GM18511 (cell line): ENCODE measurements around the gene RABGAP1L.
"Not testable (repeated sequence)": the region's sequence is repeated elsewhere in the genome, so short reads cannot be mapped to it uniquely, and the experiment has no call there.

ENCODE experiments used
- ATAC-seq: cut with Tn5 transposase; IDR thresholded peaks from one replicate; pipeline ENCODE4 v1.9.1; 2021; ENCODE audit warnings: mild to moderate bottlenecking, moderate library complexity; ENCODE audit not compliant: unreplicated experiment

Gene RABGAP1L

DNA sequence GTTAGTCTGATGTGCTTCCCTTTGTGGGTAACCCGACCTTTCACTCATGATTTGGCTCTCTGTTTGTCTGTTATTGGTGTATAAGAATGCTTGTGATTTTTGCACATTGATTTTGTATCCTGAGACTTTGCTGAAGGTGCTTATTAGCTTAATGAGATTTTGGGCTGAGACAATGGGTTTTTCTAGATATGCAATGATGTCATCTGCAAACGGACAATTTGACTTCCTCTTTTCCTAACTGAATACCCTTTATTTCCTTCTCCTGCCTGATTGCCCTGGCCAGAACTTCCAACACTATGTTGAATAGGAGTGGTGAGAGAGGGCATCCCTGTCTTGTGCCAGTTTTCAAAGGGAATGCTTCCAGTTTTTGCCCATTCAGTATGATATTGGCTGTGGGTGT lies 490.3 kb downstream of the RABGAP1L start:
- ATAC-seq = not testable (repeated sequence)

DNA sequence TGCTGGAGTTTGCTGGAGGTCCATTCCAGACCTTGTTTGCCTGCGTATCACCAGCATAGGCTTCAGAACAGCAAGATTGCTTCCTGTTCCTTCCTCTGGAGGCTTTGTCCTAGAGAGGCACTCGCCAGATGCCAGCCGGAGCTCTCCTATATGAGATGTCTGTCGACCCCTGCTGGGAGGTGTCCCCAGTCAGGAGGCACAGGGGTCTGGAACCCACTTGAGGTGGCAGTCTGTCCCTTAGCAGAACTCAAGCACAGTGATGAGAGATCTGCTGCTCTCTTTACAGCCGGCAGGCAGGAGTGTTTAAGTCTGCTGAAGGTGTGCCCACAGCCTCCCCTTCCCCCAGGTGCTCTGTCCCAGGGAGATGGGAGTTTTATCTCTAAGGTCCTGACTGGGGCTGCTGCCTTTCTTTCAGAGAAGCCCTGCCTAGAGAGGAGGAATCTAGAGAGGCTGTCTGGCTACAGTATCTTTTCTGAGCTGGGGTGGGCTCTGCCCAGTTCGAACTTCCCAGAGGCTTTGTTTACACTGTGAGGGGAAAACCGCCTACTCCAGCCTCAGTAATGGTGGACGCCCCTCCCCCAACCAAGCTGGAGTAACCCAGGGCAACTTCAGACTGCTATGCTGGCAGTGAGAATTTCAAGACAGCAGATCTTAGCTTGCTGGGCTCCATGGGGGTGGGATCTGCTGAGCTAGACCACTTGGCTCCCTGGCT lies 493.4 kb downstream of the RABGAP1L start:
- ATAC-seq = no peak

- no peak for ATAC-seq
These were observed 495.2 kb downstream of the RABGAP1L start for GRCh38 chr1:174654560-174654959.

DNA sequence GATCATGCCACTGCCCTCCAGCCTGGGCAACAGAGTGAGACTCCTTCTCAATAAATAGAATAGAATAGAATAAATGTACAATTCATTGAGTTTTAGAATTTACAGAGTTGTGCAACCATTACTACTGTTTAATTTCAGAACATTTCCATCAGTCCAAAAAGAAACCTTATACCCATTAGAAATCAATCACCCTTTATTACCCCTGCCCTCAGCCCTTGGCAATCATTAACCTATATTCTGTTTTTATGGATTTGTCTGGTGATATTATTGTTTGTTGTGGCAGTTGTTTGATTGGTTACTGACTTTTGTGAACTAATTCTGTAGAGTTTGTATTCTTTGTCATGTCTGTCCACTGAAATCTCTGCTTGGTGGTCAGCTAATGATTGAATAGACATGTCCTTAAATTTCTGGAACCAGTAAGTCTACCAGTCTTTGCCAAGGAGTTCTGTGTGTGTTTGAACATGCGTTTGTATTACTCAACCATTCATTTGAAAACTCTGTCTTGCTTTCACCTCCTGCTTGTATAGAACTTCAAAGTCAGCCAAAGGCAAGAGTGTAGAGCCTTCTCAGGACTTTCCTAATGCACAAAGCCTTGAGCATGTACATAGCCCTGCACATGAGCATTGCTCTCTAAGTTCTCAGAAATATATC lies 497.2 kb downstream of the RABGAP1L start:
- ATAC-seq = no peak

DNA sequence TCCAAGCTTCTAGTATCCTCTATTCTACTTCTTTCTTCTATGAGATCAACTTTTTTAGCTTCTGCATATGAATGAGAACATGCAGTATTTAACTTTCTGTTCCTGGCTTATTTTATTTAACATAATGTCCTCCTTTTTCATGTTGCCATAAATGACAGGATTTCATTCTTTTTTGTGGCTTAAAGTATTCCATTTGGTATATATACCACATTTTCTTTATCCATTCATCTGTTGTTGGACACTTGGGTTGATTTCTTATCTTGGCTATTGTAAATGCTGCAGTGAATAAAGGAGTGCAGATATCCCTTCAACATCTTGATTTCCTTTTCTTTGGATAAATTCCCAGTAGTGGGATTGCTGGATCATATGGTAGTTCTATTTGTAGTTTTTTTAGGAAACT lies 498.1 kb downstream of the RABGAP1L start:
- no peak for ATAC-seq

GRCh38 chr1:174657893-174658292 lies 498.6 kb downstream of the RABGAP1L start:
- ATAC-seq = no peak

DNA sequence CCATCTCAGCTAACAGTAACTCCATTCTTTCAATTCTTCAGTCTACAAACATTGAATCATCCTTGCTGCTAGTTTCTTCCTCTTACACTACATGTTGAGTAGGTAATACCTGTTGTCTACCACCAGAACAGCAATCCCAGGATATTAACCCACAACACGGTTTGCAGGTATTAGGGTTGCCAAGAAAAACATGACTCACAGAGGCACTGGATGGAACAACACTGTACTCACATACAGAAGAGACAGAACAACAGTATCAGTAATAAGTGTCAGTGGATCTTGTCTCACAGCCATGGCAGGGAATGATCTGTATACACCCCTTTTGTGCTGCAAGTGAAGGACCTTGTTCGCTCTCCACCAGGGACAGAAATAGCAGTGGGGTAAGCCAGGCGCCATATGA lies 500.5 kb downstream of the RABGAP1L start:
- no peak for ATAC-seq

DNA sequence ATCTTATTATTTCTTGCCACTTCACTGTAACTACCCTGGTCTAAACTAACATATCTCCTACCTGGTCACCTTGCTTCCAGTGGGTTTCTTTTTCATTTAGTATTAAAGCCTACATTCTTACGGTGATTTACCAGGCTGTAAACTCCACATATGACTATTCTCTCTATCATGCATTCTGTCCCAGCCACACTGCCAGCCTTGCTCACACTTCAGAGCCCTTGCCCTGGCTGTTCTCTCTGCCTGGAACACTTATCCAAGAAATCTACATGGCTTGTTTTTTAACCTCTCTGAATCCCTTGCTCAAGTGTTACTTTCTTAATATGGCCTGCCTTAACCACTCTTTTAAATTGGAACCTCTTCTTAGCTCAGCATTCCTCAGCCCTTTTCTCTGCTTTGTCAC lies 501.2 kb downstream of the RABGAP1L start:
- no peak for ATAC-seq

DNA sequence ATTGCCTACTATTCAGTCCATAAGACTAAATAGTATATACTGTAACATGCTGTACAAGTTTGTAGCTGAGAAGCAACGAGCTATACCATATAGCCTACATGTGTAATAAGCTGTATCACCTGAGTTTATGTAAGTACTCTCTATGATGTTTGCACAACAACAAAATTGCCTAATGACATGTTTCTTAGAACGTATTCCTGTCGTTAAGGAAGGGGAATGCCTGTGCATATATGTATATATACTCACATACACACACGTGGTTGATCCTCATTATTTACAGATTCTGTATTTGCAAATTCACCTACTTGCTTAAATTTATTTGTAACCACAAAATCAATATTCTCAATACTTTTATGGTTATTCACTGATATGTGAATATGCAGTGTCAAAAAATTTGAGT lies 504.0 kb downstream of the RABGAP1L start:
- ATAC-seq = no peak

DNA sequence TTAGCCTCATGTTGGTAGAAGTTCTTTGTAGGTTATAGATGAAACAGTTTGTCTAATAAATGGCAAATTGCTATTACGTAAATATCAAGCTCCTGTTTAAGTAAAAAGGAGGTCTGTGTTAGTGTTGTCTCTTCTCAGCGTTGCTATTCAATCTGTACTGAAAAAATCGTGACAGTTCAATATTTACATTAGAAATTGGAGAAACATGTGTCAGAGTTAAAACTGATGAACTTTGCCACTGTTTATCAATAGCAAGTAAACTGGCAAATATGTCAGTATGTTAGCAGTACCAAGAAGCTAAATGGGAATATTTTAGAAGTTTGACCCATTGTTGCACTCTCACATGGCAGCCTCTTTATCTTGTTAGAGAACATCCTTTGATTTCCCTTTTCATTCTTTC lies 506.9 kb downstream of the RABGAP1L start:
- no peak for ATAC-seq

- ATAC-seq = no peak
These were observed 512.5 kb downstream of the RABGAP1L start for GRCh38 chr1:174671826-174672225.

GRCh38 chr1:174676856-174677255 lies 517.5 kb downstream of the RABGAP1L start:
- no peak for ATAC-seq

GRCh38 chr1:174678657-174679056 lies 519.3 kb downstream of the RABGAP1L start:
- no peak for ATAC-seq

DNA sequence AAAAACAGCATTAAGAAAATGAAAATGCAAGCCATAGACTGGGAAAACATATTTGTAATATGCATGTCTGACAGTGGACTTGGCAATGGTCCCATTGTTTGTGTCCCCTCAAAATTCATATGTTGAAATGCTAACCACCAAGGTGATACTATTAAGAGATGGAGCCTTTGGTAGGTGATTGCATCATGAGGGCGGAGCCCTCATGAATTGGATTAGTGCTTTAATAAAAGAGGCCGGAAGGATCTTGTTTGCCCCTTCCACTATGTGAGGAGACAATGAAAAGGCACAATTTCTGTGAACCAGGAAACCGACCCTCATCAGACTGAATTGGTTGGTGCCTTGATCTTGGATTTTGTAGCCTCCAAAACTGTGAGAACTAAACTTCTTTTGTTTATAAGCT lies 520.8 kb downstream of the RABGAP1L start:
- no peak for ATAC-seq

DNA sequence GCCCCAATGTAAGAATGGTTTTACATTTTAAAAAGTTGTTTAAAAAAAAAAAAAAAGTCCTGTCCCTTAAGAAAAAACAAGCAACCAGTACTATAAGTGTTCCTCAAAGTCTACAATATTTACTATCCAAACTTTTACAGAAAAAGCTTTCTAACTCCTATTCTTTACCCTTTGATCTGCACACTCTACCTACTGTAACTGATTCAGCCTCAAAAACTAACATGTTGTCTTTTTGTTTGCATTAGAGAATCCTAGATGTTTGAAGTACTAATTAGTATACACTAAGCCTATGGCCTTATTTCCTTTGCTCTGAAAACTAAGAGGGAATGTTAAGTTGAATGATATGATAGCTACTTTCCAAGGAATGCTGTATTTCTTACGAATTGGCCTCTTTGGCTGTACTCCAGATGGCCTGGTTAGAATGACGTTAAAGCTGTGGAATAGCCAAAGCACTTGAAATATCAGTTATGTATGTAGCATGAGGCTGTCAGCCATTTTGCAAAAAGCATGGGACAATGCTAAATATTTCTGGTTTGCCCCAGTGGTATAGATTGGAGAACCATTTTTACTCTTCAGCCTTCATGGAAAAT lies 523.2 kb downstream of the RABGAP1L start:
- ATAC-seq = no peak

- no peak for ATAC-seq
These were observed 526.9 kb downstream of the RABGAP1L start for GRCh38 chr1:174686213-174686612.

GRCh38 chr1:174689524-174689923 lies 530.2 kb downstream of the RABGAP1L start:
- ATAC-seq = no peak

GRCh38 chr1:174690266-174690665 lies 530.9 kb downstream of the RABGAP1L start:
- no peak for ATAC-seq

GRCh38 chr1:174692313-174692712 lies 533.0 kb downstream of the RABGAP1L start:
- ATAC-seq = no peak

- ATAC-seq = no peak
These were observed 533.8 kb downstream of the RABGAP1L start for GRCh38 chr1:174693085-174693484.

DNA sequence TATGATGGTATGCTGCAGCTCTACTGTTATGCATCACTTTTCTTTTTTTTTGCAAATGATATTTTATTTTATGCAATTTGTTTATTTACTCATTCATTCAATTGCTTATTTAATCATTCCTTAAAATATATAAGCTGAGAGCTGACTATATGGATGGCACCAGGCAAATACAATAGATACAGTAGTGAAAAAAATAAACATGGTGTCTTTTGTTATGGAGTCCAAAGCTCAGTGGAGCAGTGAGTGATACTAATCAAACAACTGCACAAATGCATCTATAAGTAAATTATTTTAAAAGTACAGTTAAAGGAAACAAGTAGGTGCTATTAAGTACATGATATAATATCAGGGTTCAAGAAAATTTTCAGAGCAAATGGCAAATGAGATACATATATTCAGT lies 534.2 kb downstream of the RABGAP1L start:
- ATAC-seq = not testable (repeated sequence)
